ENCODE measurements around the gene CHP2.

Gene CHP2

DNA sequence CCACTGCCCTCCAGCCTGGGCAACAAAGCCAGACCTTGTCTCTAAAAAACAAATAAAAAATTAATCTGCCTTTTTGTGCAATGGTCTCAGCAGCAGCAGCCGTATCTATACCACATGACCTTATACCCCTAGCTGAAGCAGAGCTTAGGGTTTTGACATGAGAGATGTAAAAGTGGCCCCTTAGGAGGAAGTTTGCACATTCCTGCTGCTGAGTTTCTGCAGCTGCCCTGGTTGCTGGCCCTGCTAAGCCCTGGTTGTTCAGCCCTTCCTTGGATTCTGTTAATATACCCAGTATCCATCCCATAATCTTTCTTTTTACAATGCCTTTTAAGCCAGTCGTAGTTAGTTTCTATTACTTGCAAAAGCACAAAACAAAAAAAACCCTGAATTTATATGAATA, 48.0 kb downstream of the CHP2 start:
- no peak overlapping the region for H3K27ac Mint-ChIP-seq
- DNase-seq: no peak
- peaks cover 0 to 5% of the 10 kb centered on the region in 2 donors for H3K27me3 Mint-ChIP-seq
- peaks cover 4% of the 10 kb centered on the region for H3K36me3 Mint-ChIP-seq (ENCODE audit: insufficient read depth)
- H3K4me3 Mint-ChIP-seq: no peak overlapping the region
- H3K9me3 Mint-ChIP-seq: no peaks in the 10 kb centered on the region
- ATAC-seq (replicated peaks): no peak
- peaks cover 11 to 13% of the 10 kb centered on the region in 2 donors for H3K4me1 Mint-ChIP-seq (ENCODE audit: low read depth in 2 of 2)

DNA sequence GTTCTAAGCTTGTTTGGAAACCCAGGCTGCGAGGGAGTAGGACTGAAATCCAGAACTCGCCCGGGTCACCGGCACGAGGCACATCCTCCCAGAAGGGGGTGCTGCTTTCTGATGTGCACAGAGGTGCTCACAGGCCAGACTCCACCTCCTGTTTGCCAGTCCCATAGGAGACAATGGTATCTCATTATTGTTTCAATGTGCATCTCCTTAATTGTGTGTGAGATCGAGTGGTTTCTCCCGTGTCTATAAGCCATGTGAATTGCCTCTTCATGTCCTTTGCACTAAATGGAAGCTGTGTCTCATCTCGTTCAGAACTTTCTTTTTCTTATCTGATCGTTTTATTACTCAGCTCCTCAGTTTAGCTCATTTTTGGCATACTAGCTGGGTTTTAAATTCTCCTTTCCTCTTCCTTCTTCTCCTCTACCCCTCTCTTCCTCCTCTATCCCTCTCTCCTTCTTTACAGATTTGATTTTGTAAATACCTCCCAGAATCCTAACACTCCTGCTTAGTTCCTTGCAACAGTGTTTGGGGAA, 48.8 kb downstream of the CHP2 start:
- peaks cover 4% of the 10 kb centered on the region for H3K36me3 Mint-ChIP-seq (ENCODE audit: insufficient read depth)
- peak overlapping the region in 1 of 2 donors; percentile 6 for H3K27ac Mint-ChIP-seq
- H3K4me3 Mint-ChIP-seq: peak overlapping the region; percentile 11 to 26
- peak; percentile 61 to 74 (median 67) for DNase-seq
- peak; percentile 94 for ATAC-seq (replicated peaks)
- H3K9me3 Mint-ChIP-seq: no peaks in the 10 kb centered on the region
- peaks cover 11 to 13% of the 10 kb centered on the region in 2 donors for H3K4me1 Mint-ChIP-seq (ENCODE audit: low read depth in 2 of 2)
- no peaks in the 10 kb centered on the region for H3K27me3 Mint-ChIP-seq

DNA sequence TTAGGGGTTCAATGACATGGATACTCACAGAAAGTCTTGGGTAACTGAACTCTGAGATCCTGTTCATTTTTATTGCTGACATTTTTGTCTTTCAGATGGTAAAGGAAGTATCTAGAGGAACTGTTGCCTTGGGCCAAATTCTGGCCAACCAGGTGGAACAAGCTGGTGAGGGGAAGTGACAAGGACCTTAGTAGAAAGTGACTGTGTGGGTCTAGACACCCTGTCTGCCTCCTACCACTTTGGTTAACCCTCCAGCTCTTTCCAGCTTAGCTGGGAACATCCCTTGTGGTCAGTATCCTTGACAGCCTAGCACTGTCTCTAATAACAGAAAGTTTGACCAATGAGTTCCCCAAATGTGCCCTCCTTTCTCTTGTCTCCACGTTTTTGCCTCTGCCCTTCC, 52.2 kb downstream of the CHP2 start:
- no peaks in the 10 kb centered on the region for H3K9me3 Mint-ChIP-seq
- H3K27me3 Mint-ChIP-seq: peaks cover 0 to 6% of the 10 kb centered on the region in 2 donors
- ATAC-seq (replicated peaks): no peak
- no peak for DNase-seq
- peaks cover 2% of the 10 kb centered on the region for H3K36me3 Mint-ChIP-seq (ENCODE audit: insufficient read depth)
- no peak overlapping the region for H3K4me3 Mint-ChIP-seq
- peaks cover 6 to 8% of the 10 kb centered on the region in 2 donors for H3K4me1 Mint-ChIP-seq (ENCODE audit: low read depth in 2 of 2)
- H3K27ac Mint-ChIP-seq: no peak overlapping the region

All from effector memory CD8-positive, alpha-beta T cell (primary cell).